Right lobe of liver (tissue), 6 donors: ENCODE results near the gene CHMP4B. TPM values are rescaled to one million over a fixed set of nuclear protein-coding genes. Genes with fewer than 3 reads are reported as not detected.

Experiments used
- ATAC-seq, 4 donors: fragments of 200-7000 bp; cut with Tn5 transposase; one replicate each; pipeline ENCODE4 v1.9.1; 2020; ENCODE audit warnings: mild to moderate bottlenecking in 4 of 4, moderate library complexity in 4 of 4
- DNase-seq, 3 donors: peaks; one replicate each; pipeline ENCODE4 v3.0.0-alpha.2; 2020
- H3K27ac ChIP-seq, 3 donors: fragments of 200-600 bp; one replicate each; pipeline ENCODE4 v1.8.0; 2022
- H3K27me3 ChIP-seq, 2 donors: fragments of 200-600 bp; one replicate each; pipeline ENCODE4 v1.8.0; 2022
- H3K36me3 ChIP-seq, 4 donors: fragments of 200-600 bp; sonication (generic) in 1 of 4; one replicate each; pipeline versions ENCODE4 v1.5.1 to v1.8.0; 2017 to 2022; ENCODE audit warnings: control low read depth in 1 of 4
- H3K4me1 ChIP-seq, 4 donors: fragments of 200-600 bp; sonication (generic) in 1 of 4; one replicate each; pipeline versions ENCODE4 v1.5.1 to v1.8.0; 2017 to 2022; ENCODE audit warnings: control low read depth in 1 of 4
- H3K4me3 ChIP-seq, 3 donors: fragments of 200-600 bp; one replicate each; pipeline ENCODE4 v1.8.0; 2022
- H3K9me3 ChIP-seq, 4 donors: fragments of 200-600 bp; sonication (generic) in 1 of 4; one replicate each; pipeline versions ENCODE4 v1.5.1 to v1.8.0; 2017 to 2022; ENCODE audit warnings: control low read depth in 1 of 4
- POLR2A ChIP-seq: fragments of 450-650 bp; IDR thresholded peaks from one replicate; pipeline ENCODE4 v1.6.1; 2017; ENCODE audit warnings: antibody characterized with exemption, mild to moderate bottlenecking
- WGBS: methylation state at CpG from one replicate; pipeline ENCODE4 v1.1.6; 2018; ENCODE audit warnings: low coverage, low lambda C conversion rate; ENCODE audit not compliant: insufficient coverage; ENCODE audit errors: missing lambda C conversion rate; 5-methylcytosine and 5-hydroxymethylcytosine counted together
- intact Hi-C, 2 donors: fragments of 100-400 bp; cut with DNase I; formaldehyde crosslinking; loops; one replicate each; pipeline versions ENCODE4 v1.11.2 to v1.14.1; 2022
- total RNA-seq, 6 experiments: library from RNA; depleted of rRNA in 2 of 6; stranded (reverse); fragments of >200 nt in 2 of 6; fragmentation: NEBNext Ultra II Directional in 3 of 6; extraction: Animal tissue kit (Norgen Biotek cat#: 25700) in 3 of 6; gene quantifications; one replicate each; pipeline versions ENCODE4 v1.1.0 to v1.2.4, GENCODE V29; 2016 to 2023
- TF ChIP-seq, protein P1 (sequence below), 4 donors: fragments of 200-600 bp in 3 of 4; fragments of 450-650 bp in 1 of 4; IDR thresholded peaks; one replicate each; pipeline versions ENCODE4 v1.5.1 to v1.8.0; 2016 to 2022; ENCODE audit warnings: antibody characterized with exemption in 4 of 4, mild to moderate bottlenecking in 2 of 4
- donor health status: DM: no; HTN: yes; CAD: no.
- donor health status: DM: no; HTN: no; CAD: no.
- donor health status: DM: no; HTN: no; CAD: no.
- donor health status: DM: no; HTN: yes; CAD: no.
- donor health status: DM: no; HTN: yes; CAD: no.

Gene CHMP4B
- total RNA-seq, 6 experiments from 2014 or later = 21.0 to 40.8 (median 28.3) TPM

DNA sequence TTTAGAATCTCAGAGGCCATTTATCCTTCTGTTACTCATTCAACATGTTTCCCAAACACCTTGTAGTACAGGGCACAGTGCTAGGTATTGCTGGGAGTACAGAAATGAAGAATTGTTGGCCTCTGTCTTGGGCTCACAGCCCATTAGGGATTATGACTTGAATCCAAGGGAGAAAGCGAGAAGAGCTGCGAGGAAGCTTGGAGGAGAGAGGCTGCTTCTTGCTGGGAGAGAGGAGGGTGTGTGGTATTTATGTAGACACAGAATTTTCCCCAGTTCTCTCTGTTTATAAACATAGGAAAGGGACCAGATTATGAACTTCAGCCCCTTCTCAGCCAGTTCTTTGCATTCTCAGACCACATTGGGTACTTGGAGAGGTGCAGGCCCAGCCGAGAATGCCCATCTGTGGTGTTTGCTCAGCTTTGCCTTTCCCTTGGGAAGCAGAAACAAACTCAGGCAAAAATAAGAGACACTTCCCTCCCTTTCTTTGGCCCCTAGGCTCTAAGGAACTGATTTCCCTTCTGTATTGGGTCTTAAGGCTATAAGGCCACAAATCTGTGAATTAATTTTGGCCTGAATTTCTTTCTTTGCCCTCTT lies 17.9 kb downstream of the CHMP4B start:
- no peaks in the 10 kb centered on the region for H3K9me3 ChIP-seq
- 81% methylated on average over 2 of the region's 3 CpGs for WGBS
- DNase-seq (no peak), ATAC-seq (no peak)
- H3K27me3 ChIP-seq = no peaks in the 10 kb centered on the region
- no peaks in the 10 kb centered on the region for H3K36me3 ChIP-seq
- H3K4me1 ChIP-seq = peaks cover 0 to 54% (median 16%) of the 10 kb centered on the region in 4 donors
- H3K27ac ChIP-seq = no peak overlapping the region
- intact Hi-C loops = no loop called here
- H3K4me3 ChIP-seq = no peak overlapping the region
- no peak for TF ChIP-seq POLR2A
- TF ChIP-seq, protein P1, sequence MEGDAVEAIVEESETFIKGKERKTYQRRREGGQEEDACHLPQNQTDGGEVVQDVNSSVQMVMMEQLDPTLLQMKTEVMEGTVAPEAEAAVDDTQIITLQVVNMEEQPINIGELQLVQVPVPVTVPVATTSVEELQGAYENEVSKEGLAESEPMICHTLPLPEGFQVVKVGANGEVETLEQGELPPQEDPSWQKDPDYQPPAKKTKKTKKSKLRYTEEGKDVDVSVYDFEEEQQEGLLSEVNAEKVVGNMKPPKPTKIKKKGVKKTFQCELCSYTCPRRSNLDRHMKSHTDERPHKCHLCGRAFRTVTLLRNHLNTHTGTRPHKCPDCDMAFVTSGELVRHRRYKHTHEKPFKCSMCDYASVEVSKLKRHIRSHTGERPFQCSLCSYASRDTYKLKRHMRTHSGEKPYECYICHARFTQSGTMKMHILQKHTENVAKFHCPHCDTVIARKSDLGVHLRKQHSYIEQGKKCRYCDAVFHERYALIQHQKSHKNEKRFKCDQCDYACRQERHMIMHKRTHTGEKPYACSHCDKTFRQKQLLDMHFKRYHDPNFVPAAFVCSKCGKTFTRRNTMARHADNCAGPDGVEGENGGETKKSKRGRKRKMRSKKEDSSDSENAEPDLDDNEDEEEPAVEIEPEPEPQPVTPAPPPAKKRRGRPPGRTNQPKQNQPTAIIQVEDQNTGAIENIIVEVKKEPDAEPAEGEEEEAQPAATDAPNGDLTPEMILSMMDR (IDR thresholded peaks at IDR 0.05) = no peak

DNA sequence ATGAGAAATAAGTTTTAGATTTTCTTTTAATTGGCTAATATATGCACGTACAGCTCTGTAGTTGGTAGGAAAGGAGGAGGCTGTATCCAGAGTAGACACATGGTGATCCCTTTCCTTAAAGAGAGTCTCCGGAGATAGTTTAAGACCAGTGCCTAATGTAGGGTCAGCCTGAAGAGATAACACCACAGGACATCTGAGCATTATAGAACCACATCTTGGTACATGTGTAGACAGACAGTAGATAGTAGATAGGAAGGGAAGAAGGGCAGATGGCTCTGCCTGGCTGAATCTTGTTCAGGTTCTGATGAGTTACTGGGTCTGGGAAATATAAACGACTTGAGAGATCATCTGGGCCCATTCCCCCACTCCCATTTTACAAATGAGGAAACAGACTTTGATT lies 18.5 kb downstream of the CHMP4B start:
- 81% methylated on average over 3 of the region's 3 CpGs for WGBS
- Histone ChIP-seq H3K4me3 (no peak overlapping the region), H3K27ac (no peak overlapping the region), H3K36me3 (no peaks in the 10 kb centered on the region), H3K27me3 (no peaks in the 10 kb centered on the region), H3K4me1 (peaks cover 0 to 59% (median 18%) of the 10 kb centered on the region in 4 donors), H3K9me3 (no peaks in the 10 kb centered on the region)
- ATAC-seq (no peak), DNase-seq (no peak)
- intact Hi-C loops = no loop called here
- TF ChIP-seq, protein P1 (IDR thresholded peaks at IDR 0.05) = no peak
- no peak for TF ChIP-seq POLR2A

DNA sequence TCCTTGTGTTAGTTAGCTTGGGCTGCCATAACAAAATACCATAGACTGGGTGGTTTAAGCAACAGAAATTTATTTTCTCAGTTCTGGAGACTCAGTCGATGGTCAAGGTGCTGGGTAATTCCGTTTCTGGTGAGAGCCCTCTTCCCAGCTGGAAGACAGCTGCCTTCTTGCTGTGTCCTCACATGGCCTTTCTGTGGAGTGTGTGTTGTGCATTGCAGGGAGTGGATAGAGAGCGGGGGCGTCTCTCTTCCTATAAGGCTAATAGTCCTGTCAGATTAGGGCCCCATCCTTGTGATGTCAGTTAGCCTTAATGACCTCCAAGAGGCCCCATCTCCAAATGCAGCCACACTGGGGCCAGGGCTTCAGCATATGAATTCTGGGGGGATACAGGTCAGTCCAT lies 19.2 kb downstream of the CHMP4B start:
- no peak for DNase-seq
- 100% methylated on average over 1 of the region's 4 CpGs for WGBS
- Histone ChIP-seq H3K9me3 (no peaks in the 10 kb centered on the region), H3K36me3 (no peaks in the 10 kb centered on the region), H3K27ac (no peak overlapping the region), H3K4me3 (no peak overlapping the region), H3K4me1 (peaks cover 0 to 58% (median 17%) of the 10 kb centered on the region in 4 donors), H3K27me3 (no peaks in the 10 kb centered on the region)
- TF ChIP-seq, protein P1 (IDR thresholded peaks at IDR 0.05) = no peak
- no peak for TF ChIP-seq POLR2A
- intact Hi-C loops = no loop called here
- no peak for ATAC-seq

DNA sequence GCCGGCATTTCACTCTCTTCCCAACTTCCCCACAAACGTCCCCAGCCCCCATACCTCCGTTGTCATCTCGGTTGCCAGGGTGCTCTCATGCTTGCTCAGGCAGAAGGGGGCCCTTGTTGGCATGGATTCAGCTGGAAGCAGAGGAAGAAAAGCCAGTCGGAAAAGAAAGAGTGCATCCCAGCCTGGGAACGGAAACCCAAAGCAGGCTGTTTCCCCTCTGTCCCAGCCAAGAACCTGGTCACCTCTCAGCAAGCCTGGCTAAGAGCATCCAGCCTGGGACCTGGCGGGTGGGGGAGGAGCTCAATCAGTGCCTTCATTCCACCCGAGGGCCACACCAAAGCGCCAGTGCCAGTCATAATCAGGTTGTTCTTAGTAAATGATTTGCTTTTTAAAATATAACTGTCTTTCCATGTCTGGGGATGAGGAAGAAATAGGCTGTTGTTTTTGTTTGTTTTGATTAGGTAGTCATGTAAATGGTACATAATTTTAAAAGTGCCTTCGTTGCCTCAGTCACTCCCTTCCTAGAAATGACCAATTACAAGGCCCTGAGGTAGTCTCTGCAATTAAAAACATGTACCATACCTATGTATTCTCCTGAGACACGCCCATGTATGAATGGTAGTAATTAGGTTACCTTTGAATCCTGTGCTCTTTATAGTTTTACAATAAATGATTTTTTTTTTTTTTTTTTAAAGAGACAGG lies 21.1 kb downstream of the CHMP4B start:
- intact Hi-C loops = no loop called here
- Histone ChIP-seq H3K36me3 (no peaks in the 10 kb centered on the region), H3K27me3 (no peaks in the 10 kb centered on the region), H3K9me3 (no peaks in the 10 kb centered on the region), H3K4me1 (peaks cover 0 to 54% (median 17%) of the 10 kb centered on the region in 4 donors), H3K27ac (no peak overlapping the region), H3K4me3 (no peak overlapping the region)
- no peak for DNase-seq
- no peak for TF ChIP-seq POLR2A
- TF ChIP-seq, protein P1 (IDR thresholded peaks at IDR 0.05) = no peak
- 52% methylated on average over 7 of the region's 11 CpGs for WGBS
- ATAC-seq = peak in 2 of 4 donors; percentile 10 to 20
